HEK293 (cell line): ENCODE results near the gene TANK.

Experiments used
- CTCF ChIP-seq: fragments of 450-650 bp; formaldehyde crosslinking; IDR thresholded peaks from 2 replicates; pipeline ENCODE4 v1.5.1; 2016; ENCODE audit warnings: missing biosample characterization, missing genetic modification characterization
- PATZ1 ChIP-seq: fragments of 450-650 bp; formaldehyde crosslinking; IDR thresholded peaks from 2 replicates; pipeline ENCODE4 v1.5.1; 2016; ENCODE audit warnings: missing biosample characterization, missing genetic modification characterization
- REST ChIP-seq: fragments of 450-650 bp; formaldehyde crosslinking; IDR thresholded peaks from 2 replicates; pipeline ENCODE4 v1.5.1; 2016; ENCODE audit warnings: missing biosample characterization, missing genetic modification characterization
- ZNF302 ChIP-seq: fragments of 450-650 bp; formaldehyde crosslinking; IDR thresholded peaks from 2 replicates; pipeline ENCODE4 v1.5.1; 2016; ENCODE audit warnings: missing biosample characterization, missing genetic modification characterization, low read depth
- ZNF426 ChIP-seq: fragments of 450-650 bp; formaldehyde crosslinking; IDR thresholded peaks from 2 replicates; pipeline ENCODE4 v1.5.1; 2017; ENCODE audit warnings: missing biosample characterization, missing genetic modification characterization, mild to moderate bottlenecking, inconsistent platforms, moderate library complexity
- ZNF501 ChIP-seq: fragments of 450-650 bp; formaldehyde crosslinking; IDR thresholded peaks from 2 replicates; pipeline ENCODE4 v1.5.1; 2016; ENCODE audit warnings: missing biosample characterization, missing genetic modification characterization
- ZNF560 ChIP-seq: fragments of 450-650 bp; formaldehyde crosslinking; IDR thresholded peaks from 2 replicates; pipeline ENCODE4 v1.5.1; 2017; ENCODE audit warnings: missing biosample characterization, missing genetic modification characterization, borderline replicate concordance
- ZNF707 ChIP-seq: fragments of 450-650 bp; formaldehyde crosslinking; IDR thresholded peaks from 2 replicates; pipeline ENCODE4 v1.5.1; 2016; ENCODE audit warnings: missing biosample characterization, missing genetic modification characterization
- ZNF830 ChIP-seq: fragments of 450-650 bp; IDR thresholded peaks from 2 replicates; pipeline ENCODE4 v1.5.0; 2018; ENCODE audit warnings: missing biosample characterization, missing genetic modification characterization, low read depth, mild to moderate bottlenecking, moderate library complexity
- ZSCAN23 ChIP-seq: fragments of 450-650 bp; formaldehyde crosslinking; IDR thresholded peaks from 2 replicates; pipeline ENCODE4 v1.5.1; 2016; ENCODE audit warnings: missing biosample characterization, missing genetic modification characterization

- TF ChIP-seq CTCF (no peak), ZSCAN23 (tag by site-specific recombination) (no peak), ZNF302 (no peak), ZNF830 (tag by site-specific recombination) (no peak), ZNF707 (tag by site-specific recombination) (no peak), PATZ1 (tag by site-specific recombination) (no peak), ZNF426 (tag by site-specific recombination) (no peak), ZNF560 (tag by site-specific recombination) (no peak), ZNF501 (no peak), REST (no peak)
Observed at GRCh38 chr2:161146209-161146775, 13.9 kb upstream of the TANK start.
